Amniotic stem cell (primary cell): ENCODE results near the gene EIF2B4.

Experiments used
- DNase-seq: peaks from one replicate; lab custom pipeline; 2025; lab: John Stamatoyannopoulos, UW

The EIF2B4 gene

DNA sequence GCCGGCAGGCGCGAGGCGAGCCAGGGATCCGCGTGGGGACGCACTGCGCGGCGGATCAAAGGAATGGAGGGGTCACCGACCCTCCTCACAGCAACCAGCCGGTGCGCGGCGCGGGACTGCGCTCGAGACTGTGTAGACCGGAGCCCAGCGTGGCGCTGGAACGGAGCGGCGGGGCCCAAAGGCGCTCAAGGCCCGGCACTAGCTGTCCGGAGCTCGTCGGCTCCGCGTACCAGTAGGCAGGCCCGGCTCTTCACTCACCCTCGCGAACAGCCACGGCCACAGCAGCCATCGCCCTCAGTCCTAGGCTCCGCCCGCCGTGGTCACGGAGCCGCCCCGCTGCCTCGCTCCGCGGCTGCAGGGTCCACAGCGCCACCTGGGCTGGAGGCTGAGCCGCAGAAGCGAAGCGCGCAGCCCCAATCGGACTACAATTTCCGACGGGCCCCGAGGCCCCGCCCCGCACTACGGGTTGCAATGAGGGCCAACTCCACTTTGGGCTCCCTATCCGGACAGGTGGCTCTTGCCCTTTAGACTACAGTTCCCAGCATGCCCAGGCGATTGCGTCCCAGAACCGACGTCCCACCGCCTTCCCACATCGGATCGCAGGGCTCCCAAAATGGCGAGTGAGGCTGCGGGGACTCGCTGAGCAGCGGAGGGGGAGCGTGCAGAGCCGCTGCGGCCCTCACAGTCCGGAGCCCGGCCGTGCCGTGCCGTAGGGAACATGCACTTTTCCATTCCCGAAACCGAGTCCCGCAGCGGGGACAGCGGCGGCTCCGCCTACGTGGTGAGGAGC lies at the start of gene EIF2B4, which contains the start of gene SNX17:
Gene EIF2B4, minus strand, starts transcription at position 313 of the 790 bp plus-strand sequence. Its CDS starts 24 bp downstream, at position 289.
Gene SNX17, plus strand, starts transcription at position 591 of the 790 bp plus-strand sequence. Its CDS starts 128 bp downstream, at position 719.
- DNase-seq = peak; percentile 98

DNA sequence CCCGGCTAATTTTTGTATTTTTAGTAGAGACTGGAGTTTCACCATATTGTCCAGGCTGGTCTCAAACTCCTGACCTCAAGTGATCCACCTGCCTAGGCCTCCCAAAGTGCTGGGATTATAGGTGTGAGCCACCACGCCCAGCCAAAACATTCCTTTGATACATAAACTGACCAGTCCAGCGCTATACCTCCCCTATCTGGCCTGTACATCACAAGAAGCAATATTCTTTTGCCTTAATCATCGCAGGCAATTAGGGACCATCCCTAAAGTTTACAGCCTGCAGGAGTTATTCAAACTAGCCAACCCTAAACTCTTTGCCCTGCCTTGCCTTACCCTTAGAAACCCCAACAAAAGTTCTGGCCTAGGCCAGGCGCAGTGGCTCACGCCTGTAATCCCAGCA lies 46.0 kb upstream of the EIF2B4 start:
- DNase-seq = no peak

DNA sequence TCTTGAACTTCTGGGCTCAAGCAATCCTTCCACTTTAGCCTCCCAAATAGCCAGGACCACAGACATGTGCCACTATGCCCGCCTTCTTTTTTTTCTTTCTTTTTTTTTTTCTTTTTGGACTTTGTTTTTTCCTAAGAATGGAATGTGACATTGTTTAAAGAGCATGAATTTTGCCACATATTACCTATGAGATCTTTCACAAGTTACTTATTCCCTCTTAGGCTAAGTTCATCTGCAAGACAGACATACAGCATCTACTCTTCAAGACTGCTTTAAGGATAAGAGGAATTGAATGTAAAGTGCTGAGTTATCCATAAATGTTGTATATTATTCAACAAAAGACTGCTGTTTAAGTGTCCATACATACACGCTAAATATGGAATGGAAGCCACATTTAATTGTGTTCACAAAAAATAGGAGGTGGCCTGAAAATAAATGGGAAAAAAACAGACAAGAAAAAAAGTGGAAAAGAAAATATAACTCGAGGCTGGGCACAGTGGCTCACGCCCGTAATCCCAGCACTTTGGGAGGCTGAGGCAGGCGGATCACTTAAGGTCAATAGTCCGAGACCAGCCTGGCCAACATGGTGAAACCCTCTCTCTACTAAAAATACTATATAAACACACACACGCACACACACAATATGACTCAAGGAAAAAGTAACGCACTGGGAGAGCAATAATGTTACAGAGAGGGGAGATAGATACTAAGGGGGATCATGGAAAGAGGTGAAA lies 42.4 kb upstream of the EIF2B4 start:
- no peak for DNase-seq

DNA sequence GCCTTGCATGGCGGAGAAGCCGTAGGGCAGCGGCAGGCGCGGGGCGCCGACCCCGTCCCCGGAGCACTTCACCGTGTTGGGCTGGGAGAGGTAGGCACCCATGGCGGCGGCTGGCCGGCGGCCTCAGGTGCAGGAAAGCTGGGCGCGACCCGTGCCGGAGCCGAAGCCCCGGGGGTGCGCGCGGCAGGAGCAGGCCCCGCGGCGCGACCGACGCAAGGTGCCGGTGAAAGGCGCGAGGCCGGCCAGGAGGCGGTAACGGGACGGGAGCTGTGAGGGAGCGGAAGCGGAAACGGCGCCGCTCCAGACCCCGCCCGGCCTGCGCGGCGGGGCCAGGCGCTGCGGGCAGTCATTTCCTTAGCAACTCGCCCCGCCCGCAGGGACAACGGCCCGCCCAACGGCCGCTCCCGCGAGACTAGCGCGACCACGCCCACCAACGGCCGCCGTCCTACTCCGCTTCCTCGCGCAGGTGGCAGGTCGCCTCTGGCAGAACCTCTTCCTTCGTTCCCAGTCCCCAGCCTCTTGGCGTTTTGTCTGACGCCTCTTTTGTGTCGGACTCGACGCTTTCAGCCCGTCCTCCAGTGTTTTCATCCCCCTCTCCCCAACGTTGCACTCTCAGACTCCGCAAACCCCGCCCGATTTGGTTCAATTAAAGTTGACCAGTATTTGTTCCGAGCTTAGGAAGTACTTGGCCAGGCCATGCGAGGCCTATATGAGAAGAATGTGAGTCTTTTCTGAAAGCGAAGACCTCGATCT lies 39.4 kb upstream of the EIF2B4 start, which contains the start of gene PPM1G:
Gene PPM1G, minus strand, starts transcription at position 271 of the 753 bp plus-strand sequence. Its CDS starts 169 bp downstream, at position 102.
- DNase-seq = peak; percentile 85

DNA sequence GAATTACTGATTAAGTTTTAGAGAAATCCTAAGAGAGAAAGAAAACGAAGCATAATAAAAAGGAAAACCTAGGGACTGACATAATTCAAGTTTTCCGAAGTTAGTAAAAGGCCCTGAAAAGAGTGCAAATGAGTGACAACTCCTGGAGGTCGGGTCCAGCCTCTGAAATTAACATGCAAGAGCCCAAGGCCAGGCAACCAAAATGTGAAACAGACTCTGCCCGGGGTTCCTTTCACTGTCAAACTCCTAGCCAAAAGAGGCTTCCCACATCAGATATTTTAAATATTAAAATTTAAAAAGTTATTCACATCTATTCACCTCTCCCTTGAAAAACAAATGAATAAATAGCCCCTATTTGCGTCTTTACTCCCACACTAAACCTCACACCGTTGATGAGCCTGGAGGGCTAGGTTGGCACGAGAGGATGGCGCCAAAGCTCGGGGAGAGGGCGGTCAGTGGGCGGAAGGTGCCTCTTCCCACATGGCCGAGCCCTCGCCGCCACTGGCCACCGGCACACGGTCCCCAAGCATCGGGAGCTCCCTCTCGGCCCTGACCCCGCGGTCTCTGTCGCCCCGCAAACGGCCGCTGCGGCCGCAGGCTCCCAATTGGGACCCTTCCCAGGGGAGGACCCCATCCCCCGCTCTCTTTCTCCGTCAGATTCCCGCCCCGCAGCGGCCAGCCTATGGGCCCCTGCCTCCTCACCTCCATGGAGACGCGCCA lies 38.6 kb upstream of the EIF2B4 start:
- DNase-seq = no peak

DNA sequence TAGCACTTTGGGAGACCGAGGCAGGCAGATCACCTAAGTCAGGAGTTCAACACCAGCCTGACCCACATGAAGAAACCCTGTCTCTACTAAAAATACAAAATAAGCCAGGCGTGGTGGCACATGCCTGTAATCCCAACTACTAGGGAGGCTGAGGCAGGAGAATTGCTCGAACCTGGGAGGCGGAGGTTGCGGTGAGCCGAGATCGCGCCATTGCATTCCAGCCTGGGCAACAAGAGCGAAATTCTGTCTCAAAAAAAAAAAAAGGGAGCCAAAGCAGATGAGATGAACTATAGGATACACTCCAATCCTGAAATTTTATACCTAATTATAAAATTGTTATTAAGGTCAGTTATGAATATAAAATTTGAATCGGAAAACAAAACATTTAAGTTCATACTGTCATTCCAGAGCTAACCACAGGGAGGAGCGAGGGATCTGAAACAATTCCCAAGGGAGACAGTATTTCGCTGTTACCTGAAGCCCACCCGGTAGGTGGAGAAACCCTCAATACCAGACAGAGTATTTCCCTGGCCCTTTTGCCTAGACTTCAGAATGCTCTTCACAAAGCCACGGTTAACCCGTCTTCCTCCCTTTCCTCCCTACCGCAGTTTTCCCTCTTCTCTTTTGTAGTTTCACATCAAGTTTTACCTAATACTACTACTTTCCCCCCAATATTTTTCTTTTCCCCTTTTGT lies 37.8 kb upstream of the EIF2B4 start:
- peak; percentile 9 for DNase-seq

DNA sequence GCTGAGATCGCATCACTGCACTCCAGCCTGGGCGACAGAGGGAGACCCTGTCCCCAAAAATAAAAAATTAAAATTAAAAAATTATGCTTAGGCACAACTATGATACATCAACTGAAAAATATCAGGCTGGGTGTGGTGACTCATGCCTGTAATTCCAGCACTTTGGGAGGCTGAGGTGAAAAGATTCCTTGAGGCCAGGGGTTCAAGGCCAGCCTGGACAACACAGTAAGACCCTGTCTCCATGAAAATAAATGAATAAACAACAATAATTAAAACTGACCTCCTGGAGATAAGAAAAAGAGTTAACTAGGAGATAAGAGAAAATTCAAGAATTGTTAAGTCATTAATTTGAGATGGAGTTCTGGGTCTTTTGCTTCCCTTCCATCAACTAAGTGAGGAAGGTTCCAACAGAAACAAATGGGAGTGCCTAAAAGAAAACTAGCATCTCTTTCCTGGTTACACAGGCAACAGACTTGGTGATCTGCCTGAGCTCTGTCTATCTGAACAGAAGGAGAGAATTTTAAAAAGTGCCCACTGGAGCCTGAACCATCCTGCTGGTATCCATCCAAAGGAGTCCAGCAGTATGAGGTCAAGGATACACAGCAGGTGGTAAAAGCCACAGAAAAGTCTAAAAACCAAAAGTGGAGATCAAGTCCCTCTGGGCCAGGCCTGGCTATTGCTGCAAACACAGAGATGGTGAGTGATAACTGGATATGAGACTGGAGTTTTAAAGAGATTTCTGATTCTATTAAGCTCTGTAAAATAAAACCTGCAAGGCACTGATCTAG lies 30.4 kb upstream of the EIF2B4 start:
- DNase-seq = no peak

DNA sequence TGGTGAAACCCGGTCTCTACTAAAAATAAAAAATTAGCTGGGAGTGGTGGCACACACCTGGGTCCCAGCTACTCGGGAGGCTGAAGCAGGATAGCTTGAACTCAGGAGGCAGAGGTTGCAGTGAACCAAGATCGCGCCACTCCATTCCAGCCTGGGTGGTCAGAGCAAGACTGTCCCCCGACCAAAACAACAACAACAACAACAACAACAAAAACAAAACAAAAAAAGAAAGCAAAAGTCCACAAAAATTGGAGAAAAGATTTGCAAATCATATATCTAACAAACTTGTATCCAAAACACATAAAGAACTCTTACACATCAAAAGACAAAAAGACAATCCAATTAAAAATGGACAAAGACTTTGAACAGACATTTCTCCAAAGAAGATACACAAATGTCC lies 28.8 kb upstream of the EIF2B4 start:
- no peak for DNase-seq

DNA sequence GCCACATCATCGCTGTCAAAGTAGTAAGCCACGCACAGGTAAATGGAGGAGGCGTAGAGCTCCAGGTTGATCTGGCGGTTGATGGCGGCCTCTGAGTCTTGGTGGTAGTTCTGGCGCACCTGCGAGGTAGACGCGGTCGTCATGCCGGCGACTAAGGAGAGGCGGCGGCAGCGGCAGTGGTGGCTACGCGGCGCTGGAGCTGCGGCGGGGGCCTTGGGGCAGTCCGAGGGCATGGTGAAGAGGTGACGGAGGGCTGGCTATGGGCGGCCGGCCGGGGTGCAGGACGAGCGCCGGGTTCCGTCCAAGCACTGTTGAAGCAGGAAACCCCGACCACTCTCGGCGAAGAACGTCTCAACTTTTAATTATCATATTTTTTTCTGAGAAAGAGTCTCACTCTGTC lies 23.1 kb upstream of the EIF2B4 start:
- DNase-seq = no peak

DNA sequence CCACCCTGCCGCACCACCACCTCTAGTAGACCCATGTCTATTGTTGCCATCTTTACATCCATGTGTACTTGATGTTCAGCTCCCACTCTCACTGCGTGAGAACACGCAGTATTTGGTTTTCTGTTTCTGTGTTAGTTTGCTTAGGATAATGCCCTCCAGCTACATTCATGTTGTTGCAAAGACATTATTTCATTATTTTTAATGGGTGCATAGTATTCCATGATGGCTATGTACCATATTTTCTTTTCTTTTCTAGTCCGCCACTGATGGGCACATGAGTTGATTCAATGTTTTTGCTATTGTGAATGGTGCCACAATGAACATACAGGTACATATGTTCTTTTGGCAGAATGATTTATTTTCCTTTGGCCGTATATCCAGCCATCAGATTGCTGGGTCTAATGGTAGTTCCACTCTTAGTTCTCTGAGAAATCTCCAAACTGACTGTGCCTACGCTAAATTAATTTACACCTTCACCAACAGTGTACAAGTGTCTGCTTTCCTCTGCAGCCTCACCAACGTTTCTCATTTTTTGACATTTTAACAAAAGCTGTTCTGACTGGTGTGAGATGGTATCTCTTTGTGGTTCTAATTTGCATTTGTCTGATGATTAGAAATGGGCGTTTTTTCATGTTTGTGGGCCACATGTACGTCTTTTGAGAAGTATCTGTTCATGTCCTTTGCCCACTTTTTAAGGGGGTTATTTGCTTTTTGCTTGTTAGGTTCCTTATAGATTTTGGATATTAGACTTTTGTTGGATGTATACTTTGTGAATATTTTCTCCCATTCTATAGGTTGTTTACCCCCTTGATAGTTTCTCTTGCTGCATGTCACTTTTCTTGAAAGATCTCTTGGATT lies 20.9 kb upstream of the EIF2B4 start:
- no peak for DNase-seq

DNA sequence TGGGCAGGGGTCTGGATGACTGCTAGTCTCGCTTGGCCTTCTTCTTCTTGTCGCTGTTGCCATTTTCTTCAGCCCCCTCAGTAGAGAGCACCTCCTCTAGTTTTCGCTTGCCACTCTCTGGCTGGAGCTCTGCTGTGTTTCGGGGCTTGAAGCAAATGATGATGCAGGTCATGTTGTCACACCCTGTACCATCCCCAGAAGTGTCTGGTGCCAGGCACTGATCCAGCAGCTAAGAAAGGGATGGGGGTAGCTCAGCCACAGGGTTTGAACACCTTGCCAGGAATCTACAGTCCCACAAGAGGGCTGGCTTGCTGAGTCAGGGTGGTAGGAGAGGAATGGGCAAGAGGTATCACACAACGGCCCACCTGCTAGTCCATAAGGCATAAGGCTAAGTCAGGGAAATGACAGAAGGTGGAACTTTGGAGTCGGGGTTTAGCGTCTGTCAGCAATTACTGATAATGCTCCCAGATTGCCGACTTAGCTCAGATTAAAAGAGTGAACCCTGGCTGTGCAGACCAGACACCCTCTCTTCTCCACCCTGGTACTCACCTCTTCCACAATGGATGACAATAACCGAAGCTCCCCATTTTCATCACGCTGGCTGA lies 11.5 kb upstream of the EIF2B4 start:
- no peak for DNase-seq

DNA sequence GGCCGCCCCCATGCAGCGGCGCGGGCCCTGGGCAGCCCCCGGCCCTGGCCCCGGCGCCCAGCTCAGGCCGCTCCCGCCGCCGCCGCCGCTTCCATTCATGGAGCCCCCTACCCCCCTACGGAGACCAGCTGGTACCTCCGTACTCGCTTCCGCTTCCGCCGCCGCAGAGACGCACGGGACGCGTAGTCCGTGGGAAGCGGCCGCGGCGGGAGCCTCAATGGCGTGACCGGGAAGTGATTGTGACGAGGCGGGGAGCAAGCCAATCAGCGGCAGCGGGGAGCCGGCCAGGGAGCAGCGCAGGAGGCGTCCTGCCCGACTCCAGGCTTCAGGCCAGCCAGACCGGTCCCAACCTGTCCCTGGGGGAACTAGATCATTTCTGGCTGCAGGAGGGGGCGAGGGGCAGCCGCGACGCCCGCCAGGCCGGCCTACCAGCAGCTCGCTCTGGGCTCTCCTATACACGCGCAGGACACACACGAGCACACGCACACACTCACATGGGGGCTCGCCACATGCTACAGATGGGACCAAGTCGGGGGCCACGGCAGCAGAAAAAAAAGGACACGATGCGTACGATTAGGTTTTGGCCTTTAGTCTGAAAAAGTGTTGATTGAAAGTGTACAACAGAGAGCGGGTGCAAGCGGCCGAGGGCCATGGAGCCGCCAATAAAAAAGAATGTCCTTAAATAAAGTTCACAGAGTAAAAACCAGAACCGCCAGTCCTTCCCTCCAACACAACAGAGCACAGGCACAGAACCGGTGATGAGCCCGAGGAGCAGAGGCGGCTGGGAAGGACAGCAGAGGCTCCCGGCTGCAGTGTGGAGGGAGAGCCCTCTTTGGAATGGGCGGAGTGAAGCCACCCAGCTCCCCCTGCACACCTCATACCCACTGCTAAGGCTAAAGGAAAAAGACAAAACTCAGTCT lies 10.7 kb upstream of the EIF2B4 start, which contains the start of gene ZNF513:
Gene ZNF513, minus strand, starts transcription at position 109 of the 920 bp plus-strand sequence. CDS start 208 bp downstream, outside the sequence.
- peak; percentile 94 for DNase-seq

DNA sequence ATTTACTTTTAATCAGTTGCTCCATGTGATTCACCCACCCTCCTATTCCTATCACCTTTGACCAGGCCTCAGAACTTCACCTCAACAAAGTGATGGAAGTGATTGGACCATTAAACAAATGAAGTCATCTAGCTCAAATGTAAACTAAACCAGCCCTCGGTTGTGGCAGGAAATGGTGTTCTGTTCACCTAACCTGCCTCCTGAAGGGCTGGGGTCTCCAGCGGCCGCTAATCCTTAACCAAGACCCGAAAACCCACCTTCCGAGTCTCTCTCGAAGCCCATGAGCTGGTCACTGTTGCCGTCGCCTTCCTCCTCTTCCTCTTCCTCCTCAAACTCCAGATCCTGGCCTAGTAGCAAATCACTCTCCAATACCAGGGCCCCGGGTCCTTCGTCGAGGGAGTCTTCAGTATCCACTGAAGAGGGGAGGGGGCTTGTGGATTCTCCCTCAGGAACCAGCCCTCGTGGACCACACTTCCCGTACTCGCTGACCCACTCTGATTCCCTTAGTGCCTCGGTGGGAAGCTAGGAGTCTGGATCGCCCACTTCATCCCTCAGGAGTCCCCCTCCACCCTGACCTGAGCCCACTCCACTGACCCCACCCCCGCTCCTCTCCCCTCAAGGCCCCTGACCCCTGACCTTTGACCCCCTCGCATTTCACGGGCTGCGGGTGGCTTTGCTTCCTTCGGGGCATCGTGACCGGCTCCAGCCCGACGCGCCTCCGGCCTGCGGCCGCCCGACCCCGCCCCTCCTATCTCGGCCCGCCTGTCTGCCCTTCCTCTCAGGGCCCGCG lies 9.9 kb upstream of the EIF2B4 start:
- no peak for DNase-seq

DNA sequence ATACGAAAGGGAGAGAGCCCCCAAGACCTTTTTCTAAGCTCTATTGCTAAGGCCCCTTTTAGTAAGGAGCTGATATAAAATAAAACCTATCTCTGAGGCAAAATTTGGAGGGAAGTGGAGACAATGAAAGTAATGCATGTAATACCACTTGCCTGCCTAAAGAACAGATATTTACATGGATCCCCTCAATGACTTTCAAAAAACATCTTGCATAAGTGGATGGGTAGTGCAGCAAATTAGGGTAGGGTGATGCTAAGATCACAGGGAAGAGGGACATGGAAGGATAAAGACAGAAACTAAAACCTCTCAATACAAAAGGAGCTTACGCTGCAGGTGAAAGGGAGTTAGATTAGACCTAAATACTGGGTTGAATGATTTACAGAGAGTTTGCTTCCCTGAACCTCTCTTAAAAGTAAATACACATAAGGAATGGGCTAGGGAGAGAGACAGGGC lies 9.3 kb upstream of the EIF2B4 start:
- no peak for DNase-seq

DNA sequence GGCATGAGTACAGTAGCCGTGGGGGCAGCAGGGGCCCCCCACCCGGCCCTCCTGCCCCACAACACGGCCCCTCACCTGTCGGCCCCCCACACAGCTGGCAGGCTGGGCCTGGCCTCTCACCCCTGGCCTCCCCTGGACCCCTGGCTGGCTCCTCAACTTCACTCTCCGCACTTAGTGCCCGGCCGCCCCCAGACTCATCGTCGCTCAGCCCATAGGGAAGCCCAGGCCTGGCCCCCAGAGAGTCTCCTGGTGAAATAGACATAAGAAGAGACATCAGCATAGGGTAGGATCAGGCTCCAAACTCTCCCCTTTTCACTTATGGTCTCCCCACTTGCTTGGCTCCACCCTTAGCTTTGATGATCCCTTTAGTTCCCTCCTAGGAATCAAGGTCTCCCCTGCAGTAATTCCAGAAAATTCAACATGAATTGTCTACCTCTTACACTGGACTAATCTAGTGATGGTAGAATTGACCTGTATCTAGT lies 8.7 kb upstream of the EIF2B4 start:
- no peak for DNase-seq

DNA sequence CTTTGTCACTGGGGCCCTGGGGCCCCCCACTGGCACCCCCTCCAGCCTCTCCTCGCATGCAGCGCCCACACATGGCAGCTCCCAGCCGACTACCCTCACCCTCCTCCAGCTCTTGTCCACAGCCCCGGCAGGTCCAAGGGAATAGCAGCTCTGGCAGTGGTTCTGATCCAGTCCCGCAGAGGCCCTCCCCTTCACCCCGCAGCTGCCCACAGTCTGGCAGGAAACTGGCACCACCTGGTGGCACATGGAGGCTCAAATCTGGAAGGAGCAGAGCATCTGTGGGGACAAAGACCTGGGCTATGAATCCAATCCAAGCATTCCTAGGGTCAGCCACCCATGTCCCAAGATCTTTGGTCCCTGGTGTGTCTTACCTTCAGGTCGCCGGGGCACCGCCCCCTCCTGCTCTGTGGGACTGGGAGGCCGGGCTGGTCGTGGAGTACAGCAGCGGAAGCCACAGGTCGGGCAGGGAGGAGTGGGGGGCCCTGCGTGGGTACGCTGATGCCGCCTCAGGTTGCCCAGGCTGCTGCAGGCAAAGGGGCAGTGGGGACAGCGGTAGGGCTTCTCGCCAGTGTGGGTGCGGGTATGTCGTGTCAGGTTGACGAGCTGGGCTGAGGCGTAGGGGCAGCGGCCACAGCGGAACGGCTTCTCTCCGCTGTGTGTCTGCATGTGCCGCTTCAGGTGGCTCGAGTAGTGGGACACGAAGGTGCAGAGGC lies 8.1 kb upstream of the EIF2B4 start:
- no peak for DNase-seq
